TTC549 (cell line): ENCODE measurements around the gene CPHXL2.

ENCODE experiments used
- FAIRE-seq: peaks from 2 replicates; lab custom pipeline; 2012; peaks lifted over from hg19 to GRCh38; lab: Jason Lieb, UNC

Gene CPHXL2

GRCh38 chr16:75640598-75640997 is 36.2 kb downstream of the CPHXL2 start:
- no peak for FAIRE-seq

- no peak for FAIRE-seq
Measured at GRCh38 chr16:75635036-75635435, 41.8 kb downstream of the CPHXL2 start.

DNA sequence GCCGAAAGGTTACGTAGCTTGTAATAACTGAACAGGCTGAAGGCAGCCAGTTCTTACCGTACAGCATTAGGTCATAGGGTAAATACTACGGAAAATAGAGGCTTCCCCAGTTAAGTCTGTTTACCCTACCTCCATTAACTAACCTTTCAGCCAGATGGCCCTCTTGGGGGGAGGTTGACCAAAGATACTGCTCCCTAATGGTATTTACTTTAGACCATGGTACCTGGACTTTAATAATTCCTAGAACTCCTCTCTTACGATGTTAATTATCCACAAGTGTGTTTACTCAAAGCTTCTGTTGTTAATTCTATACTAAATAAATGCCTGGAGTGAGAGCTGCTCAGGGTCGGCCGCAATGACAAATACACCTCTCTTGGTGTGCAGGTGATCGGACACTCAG is 44.0 kb downstream of the CPHXL2 start:
- no peak for FAIRE-seq

GRCh38 chr16:75630052-75630451 is 46.8 kb downstream of the CPHXL2 start:
- FAIRE-seq: no peak

- no peak for FAIRE-seq
Measured at GRCh38 chr16:75629132-75629531, 47.7 kb downstream of the CPHXL2 start.

- FAIRE-seq: no peak
Measured at GRCh38 chr16:75628351-75628750, 48.5 kb downstream of the CPHXL2 start.

DNA sequence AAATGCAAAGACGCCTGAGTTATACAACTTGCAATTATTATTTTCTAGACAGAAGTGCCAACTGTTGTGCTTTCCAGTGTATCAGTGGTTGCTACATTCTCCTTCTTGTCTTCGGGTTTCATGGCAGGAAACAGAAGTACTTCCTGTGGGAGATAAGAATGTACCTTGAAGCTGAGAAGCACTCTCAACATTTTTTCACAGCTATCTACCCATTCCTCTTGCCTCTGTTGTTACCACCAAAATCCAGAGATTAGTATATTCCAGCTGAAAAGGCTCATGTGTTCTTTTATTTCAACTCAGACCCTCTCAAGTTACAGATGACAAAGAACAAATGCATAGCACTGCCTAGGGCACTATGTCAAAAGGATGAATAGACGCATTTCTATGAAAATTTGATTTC is 49.0 kb downstream of the CPHXL2 start:
- FAIRE-seq: no peak

- FAIRE-seq: no peak
Measured at GRCh38 chr16:75626806-75627205, 50.0 kb downstream of the CPHXL2 start.

DNA sequence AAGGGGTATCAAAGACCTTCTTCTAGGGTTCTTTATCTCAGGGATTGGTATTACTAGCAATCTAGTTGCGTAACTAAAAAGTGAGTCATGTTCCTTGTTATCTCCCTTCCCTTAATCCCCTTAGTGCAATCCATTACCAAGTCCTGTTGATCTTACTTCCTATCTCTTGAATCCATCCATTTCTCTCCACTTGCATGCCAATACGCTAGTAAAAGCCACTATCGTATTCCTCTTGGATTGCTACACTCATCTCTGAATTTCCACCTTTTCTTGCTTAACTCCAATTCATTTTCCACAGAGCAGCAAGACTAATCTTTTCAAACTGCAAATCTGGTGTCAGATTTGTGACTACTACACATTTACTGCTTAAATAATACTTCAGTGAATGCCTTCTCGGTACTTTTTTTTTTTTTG is 51.9 kb downstream of the CPHXL2 start:
- FAIRE-seq: no peak

DNA sequence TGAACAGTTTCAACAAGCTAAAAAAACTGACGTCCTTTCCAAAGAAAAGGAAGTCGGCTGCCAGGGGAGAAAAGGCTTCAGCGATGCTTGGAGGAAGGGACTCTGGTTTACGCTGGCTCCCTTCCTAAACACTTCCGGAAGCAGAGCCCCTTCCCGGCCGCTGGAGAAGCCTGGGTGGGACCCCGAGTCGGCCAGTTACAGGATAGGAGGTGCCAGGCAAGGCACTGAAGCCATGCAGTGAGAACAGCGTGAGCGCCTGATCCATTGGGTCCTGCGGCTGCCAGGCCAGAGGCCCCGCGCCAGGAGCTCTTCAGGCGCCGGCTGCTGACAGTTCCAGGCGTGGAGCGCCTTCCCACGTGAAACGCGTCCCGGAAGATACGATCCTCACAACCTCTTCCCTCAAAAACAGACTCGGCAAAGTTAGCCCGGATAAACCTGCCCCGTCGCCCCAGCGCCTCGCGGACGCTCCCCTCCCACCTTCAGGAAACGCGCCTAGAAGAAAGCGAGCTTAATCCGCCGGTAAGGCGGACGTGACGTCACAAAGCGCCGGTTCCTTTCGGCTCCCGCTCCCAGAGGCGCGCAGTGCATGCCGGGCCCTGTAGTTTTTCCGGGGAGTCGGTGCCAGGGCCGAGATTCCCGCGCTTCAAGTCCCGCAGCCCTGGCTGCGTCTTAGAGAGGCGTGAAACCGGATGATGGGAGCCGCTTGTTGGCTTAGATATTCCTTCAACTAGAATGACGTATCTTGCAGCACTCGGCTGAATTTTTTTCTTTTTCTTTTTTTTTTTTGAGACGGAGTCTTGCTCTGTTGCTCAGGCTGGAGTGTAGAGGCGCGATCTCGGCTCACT is 53.8 kb downstream of the CPHXL2 start, which contains the start of gene ADAT1:
Gene ADAT1 (minus strand): TSS at position 521 of the 845 bp plus-strand sequence. CDS start 2,482 bp downstream, outside the sequence.
- FAIRE-seq: peak; percentile 34

DNA sequence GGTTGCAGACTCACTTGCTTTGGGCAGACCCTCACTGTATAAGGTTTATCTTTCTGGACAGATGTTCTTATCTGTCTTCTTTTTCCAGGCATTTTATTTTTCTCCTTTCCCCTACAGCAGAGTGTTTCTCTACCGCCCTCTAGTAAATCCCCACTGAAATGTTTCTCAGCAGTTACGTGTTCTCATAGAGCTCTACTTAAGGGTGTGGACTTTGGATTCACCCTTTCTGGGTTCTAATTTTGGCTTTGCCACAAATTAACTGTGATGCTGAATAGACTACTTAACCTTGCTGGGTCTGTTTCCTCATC is 55.7 kb downstream of the CPHXL2 start:
- FAIRE-seq: no peak

GRCh38 chr16:75620326-75621169 is 56.3 kb downstream of the CPHXL2 start:
- no peak for FAIRE-seq

DNA sequence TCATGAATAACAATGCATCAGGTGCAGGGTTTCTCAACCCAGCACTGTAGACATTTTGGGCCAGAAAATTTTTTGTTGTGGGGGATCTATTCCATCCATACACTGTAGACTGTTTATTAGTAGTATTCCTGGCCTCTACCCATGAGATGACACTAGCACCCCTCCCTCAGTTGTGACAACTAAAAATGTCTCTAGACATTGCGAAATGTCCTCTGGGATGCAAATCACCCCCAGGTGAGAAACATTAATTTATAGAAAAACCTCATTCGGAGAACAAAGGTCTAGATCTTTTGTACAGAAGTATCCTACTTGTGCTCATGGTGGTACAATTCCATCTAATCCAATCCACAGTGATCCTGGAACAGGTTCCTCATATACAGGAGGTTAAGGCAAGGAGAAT is 58.0 kb downstream of the CPHXL2 start:
- no peak for FAIRE-seq

- FAIRE-seq: no peak
Measured at GRCh38 chr16:75617121-75617520, 59.7 kb downstream of the CPHXL2 start.

DNA sequence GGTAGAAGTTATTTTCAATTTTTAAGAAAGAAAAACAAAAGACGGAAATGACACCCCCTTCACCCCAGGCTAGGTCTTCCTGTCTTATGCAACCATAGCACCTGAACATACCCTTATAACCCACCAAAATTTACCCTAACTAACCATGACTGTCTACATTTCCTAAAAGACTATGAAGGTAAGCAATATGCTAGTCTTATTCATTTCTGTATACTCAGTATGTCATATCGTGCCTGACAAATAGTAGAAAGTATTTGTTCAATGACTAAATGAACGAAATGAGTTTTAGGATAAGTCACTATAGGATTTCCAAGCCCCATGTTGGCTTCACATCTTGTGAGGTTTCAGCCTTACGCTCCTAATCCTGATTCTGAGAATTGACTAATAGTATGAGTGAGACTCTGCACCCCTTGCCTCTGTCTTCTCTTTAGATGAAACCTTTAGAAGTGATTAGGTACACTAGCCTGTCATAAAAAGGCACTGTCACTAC is 60.2 kb downstream of the CPHXL2 start:
- FAIRE-seq: no peak

DNA sequence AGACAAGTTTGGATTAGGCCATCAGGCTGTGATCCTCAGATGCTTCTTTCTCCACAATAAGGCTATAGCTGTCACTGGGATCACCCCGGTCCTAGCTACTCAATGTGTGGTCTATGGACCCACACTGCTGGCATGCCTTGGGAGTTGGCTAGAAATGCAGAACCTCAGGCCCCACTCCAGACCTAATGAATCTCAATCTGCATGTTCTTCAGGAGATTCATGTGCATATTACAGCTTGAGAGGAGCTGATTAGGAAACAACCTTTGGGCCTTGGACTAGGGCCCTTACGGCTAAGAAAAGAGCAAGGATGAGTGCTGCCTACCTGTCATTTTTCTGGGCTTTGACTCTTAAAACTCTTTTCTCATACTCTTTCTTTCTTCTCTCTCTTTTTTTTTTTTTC is 61.2 kb downstream of the CPHXL2 start:
- no peak for FAIRE-seq

- no peak for FAIRE-seq
Measured at GRCh38 chr16:75614066-75614897, 62.5 kb downstream of the CPHXL2 start.
